ENCODE data around the gene RNF167.

The RNF167 gene

GRCh38 chr17:4933646-4934045 lies 6.4 kb upstream of the RNF167 start:
- DNase-seq = no peak
- H3K4me3 ChIP-seq (ENCODE audit: low read length) = no peak overlapping the region
- H3F3A ChIP-seq (ENCODE audit: insufficient read depth, low read length) = peaks cover 9% of the 10 kb centered on the region
- peaks cover 14% of the 10 kb centered on the region for H3K4me1 ChIP-seq (ENCODE audit: low read length)
- H2AFZ ChIP-seq (ENCODE audit: low read length) = no peak overlapping the region
- no peaks in the 10 kb centered on the region for H4K20me1 ChIP-seq (ENCODE audit: insufficient read depth, low read length)
- TF ChIP-seq EZH2 (optimal IDR thresholded peaks at IDR 0.05; ENCODE audit: low read depth, low read length) = no peak
- TF ChIP-seq CTCF (IDR thresholded peaks at IDR 0.05; ENCODE audit: low read length) = no peak
- TF ChIP-seq EZH2phosphoT487 (IDR thresholded peaks at IDR 0.05; ENCODE audit: low read length) = no peak
- H3K79me2 ChIP-seq (ENCODE audit: low read length) = peaks cover 14% of the 10 kb centered on the region
- H3K4me2 ChIP-seq (ENCODE audit: low read depth, low read length) = no peak overlapping the region
- H3K27ac ChIP-seq (ENCODE audit: low read length) = no peak overlapping the region
- no peaks in the 10 kb centered on the region for H3K9me2 ChIP-seq (replicated peaks; ENCODE audit: insufficient read depth, low read length)
- H3K36me3 ChIP-seq (replicated peaks; ENCODE audit: insufficient read depth, low read length) = no peaks in the 10 kb centered on the region
- H3K9me3 ChIP-seq (replicated peaks; ENCODE audit: insufficient read depth, low read length) = no peaks in the 10 kb centered on the region
- no peaks in the 10 kb centered on the region for H3K27me3 ChIP-seq (replicated peaks; ENCODE audit: insufficient read depth, low read length)
- no peak overlapping the region for H3K9ac ChIP-seq (ENCODE audit: low read length)

- no peaks in the 10 kb centered on the region for H3K9me3 ChIP-seq (replicated peaks; ENCODE audit: insufficient read depth, low read length)
- no peak overlapping the region for H3K9ac ChIP-seq (ENCODE audit: low read length)
- H3K9me2 ChIP-seq (replicated peaks; ENCODE audit: insufficient read depth, low read length) = no peaks in the 10 kb centered on the region
- TF ChIP-seq CTCF (IDR thresholded peaks at IDR 0.05; ENCODE audit: low read length) (0 out of 2 replicates have a peak, but pooled peaks have one; percentile 10), EZH2 (optimal IDR thresholded peaks at IDR 0.05; ENCODE audit: low read depth, low read length) (no peak), EZH2phosphoT487 (IDR thresholded peaks at IDR 0.05; ENCODE audit: low read length) (no peak)
- H3K4me1 ChIP-seq (ENCODE audit: low read length) = peaks cover 18% of the 10 kb centered on the region
- no peaks in the 10 kb centered on the region for H4K20me1 ChIP-seq (ENCODE audit: insufficient read depth, low read length)
- peaks cover 9% of the 10 kb centered on the region for H3F3A ChIP-seq (ENCODE audit: insufficient read depth, low read length)
- no peak overlapping the region for H3K27ac ChIP-seq (ENCODE audit: low read length)
- H3K4me3 ChIP-seq (ENCODE audit: low read length) = no peak overlapping the region
- peak overlapping the region; percentile 46; the same call in 1 of the 2 replicates for H3K4me2 ChIP-seq (ENCODE audit: low read depth, low read length)
- H2AFZ ChIP-seq (ENCODE audit: low read length) = no peak overlapping the region
- peak; percentile 69 for DNase-seq
- no peaks in the 10 kb centered on the region for H3K27me3 ChIP-seq (replicated peaks; ENCODE audit: insufficient read depth, low read length)
- H3K36me3 ChIP-seq (replicated peaks; ENCODE audit: insufficient read depth, low read length) = no peaks in the 10 kb centered on the region
- peaks cover 22% of the 10 kb centered on the region for H3K79me2 ChIP-seq (ENCODE audit: low read length)
These were observed 5.7 kb upstream of the RNF167 start for GRCh38 chr17:4934173-4934979.

GRCh38 chr17:4935650-4936049 lies 4.4 kb upstream of the RNF167 start:
- H3K4me1 ChIP-seq (ENCODE audit: low read length) = peaks cover 18% of the 10 kb centered on the region
- no peaks in the 10 kb centered on the region for H3K9me2 ChIP-seq (replicated peaks; ENCODE audit: insufficient read depth, low read length)
- no peak for DNase-seq
- peaks cover 29% of the 10 kb centered on the region for H3K79me2 ChIP-seq (ENCODE audit: low read length)
- H3K4me2 ChIP-seq (ENCODE audit: low read depth, low read length) = no peak overlapping the region
- no peak for TF ChIP-seq EZH2phosphoT487 (IDR thresholded peaks at IDR 0.05; ENCODE audit: low read length)
- no peak for TF ChIP-seq EZH2 (optimal IDR thresholded peaks at IDR 0.05; ENCODE audit: low read depth, low read length)
- TF ChIP-seq CTCF (IDR thresholded peaks at IDR 0.05; ENCODE audit: low read length) = no peak
- no peaks in the 10 kb centered on the region for H3K27me3 ChIP-seq (replicated peaks; ENCODE audit: insufficient read depth, low read length)
- no peak overlapping the region for H2AFZ ChIP-seq (ENCODE audit: low read length)
- no peak overlapping the region for H3K27ac ChIP-seq (ENCODE audit: low read length)
- H3F3A ChIP-seq (ENCODE audit: insufficient read depth, low read length) = peaks cover 19% of the 10 kb centered on the region
- H3K4me3 ChIP-seq (ENCODE audit: low read length) = no peak overlapping the region
- H3K9me3 ChIP-seq (replicated peaks; ENCODE audit: insufficient read depth, low read length) = no peaks in the 10 kb centered on the region
- H3K36me3 ChIP-seq (replicated peaks; ENCODE audit: insufficient read depth, low read length) = no peaks in the 10 kb centered on the region
- H4K20me1 ChIP-seq (ENCODE audit: insufficient read depth, low read length) = no peaks in the 10 kb centered on the region
- no peak overlapping the region for H3K9ac ChIP-seq (ENCODE audit: low read length)

Data from MM.1S (cell line).